H9 (cell line): Measurements from ENCODE around the gene ALDH1L1. TPM values are rescaled to one million over a fixed set of nuclear protein-coding genes. Genes with fewer than 3 reads are reported as not detected.

Experiments
- DNase-seq: peaks from one replicate; pipeline ENCODE4 v3.0.0-alpha.2; 2017
- H2AFZ ChIP-seq: one replicate; pipeline ENCODE4 v1.6.1; 2013; ENCODE audit warnings: mild to moderate bottlenecking, low read length, control low read depth, moderate library complexity
- H2AK5ac ChIP-seq: 2 replicates; pipeline ENCODE4 v1.6.1; 2013; ENCODE audit warnings: low read length, control low read depth, mixed read lengths; ENCODE audit not compliant: insufficient read length
- H2BK120ac ChIP-seq: one replicate; pipeline ENCODE4 v1.6.1; 2013; ENCODE audit warnings: low read depth, mild to moderate bottlenecking, low read length, control low read depth, inconsistent platforms; ENCODE audit not compliant: poor library complexity, severe bottlenecking
- H2BK12ac ChIP-seq: 2 replicates; pipeline ENCODE4 v1.6.1; 2013; ENCODE audit warnings: low read length, control low read depth, mixed read lengths, low read depth; ENCODE audit not compliant: insufficient read length
- H2BK15ac ChIP-seq: 2 replicates; pipeline ENCODE4 v1.6.1; 2013; ENCODE audit warnings: low read depth, low read length, control low read depth
- H2BK20ac ChIP-seq: one replicate; pipeline ENCODE4 v1.6.1; 2013; ENCODE audit warnings: low read depth, mild to moderate bottlenecking, low read length, control low read depth, inconsistent platforms; ENCODE audit not compliant: poor library complexity, severe bottlenecking
- H2BK5ac ChIP-seq: 2 replicates; pipeline ENCODE4 v1.6.1; 2013; ENCODE audit warnings: low read length, control low read depth, mixed read lengths; ENCODE audit not compliant: insufficient read length
- H3K14ac ChIP-seq: 2 replicates; pipeline ENCODE4 v1.6.1; 2013; ENCODE audit warnings: low read length, control low read depth; ENCODE audit not compliant: insufficient read depth
- H3K18ac ChIP-seq: 2 replicates; pipeline ENCODE4 v1.6.1; 2013; ENCODE audit warnings: low read depth, mild to moderate bottlenecking, mixed read lengths, low read length, control low read depth; ENCODE audit not compliant: insufficient read length
- H3K23ac ChIP-seq: 2 replicates; pipeline ENCODE4 v1.6.1; 2013; ENCODE audit warnings: low read length, control low read depth, mixed read lengths, low read depth; ENCODE audit not compliant: insufficient read length
- H3K23me2 ChIP-seq: 2 replicates; pipeline ENCODE4 v1.6.1; 2013; ENCODE audit warnings: low read depth, mild to moderate bottlenecking, mixed read lengths, low read length, control low read depth; ENCODE audit not compliant: insufficient read length, poor library complexity, severe bottlenecking
- H3K27ac ChIP-seq: 2 replicates; pipeline ENCODE4 v1.5.1; 2013; ENCODE audit warnings: low read length, control low read depth, mixed read lengths, low read depth; ENCODE audit not compliant: insufficient read length
- H3K27me3 ChIP-seq: 2 replicates; pipeline ENCODE4 v1.6.1; 2013; ENCODE audit warnings: low read length, control low read depth, inconsistent platforms; ENCODE audit not compliant: insufficient read depth
- H3K4ac ChIP-seq: 2 replicates; pipeline ENCODE4 v1.6.1; 2013; ENCODE audit warnings: low read depth, mild to moderate bottlenecking, control low read depth, inconsistent platforms, low read length, moderate library complexity
- H3K4me1 ChIP-seq: 2 replicates; pipeline ENCODE4 v1.6.1; 2013; ENCODE audit warnings: low read length, control low read depth, inconsistent platforms; ENCODE audit not compliant: insufficient read depth
- H3K4me2 ChIP-seq: 2 replicates; pipeline ENCODE4 v1.6.1; 2013; ENCODE audit warnings: low read length, control low read depth, mixed read lengths; ENCODE audit not compliant: insufficient read length, insufficient read depth
- H3K56ac ChIP-seq: 2 replicates; pipeline ENCODE4 v1.6.1; 2013; ENCODE audit warnings: low read depth, mild to moderate bottlenecking, mixed read lengths, low read length, control low read depth; ENCODE audit not compliant: insufficient read length
- H3K79me1 ChIP-seq: 2 replicates; pipeline ENCODE4 v1.6.1; 2013; ENCODE audit warnings: low read depth, mild to moderate bottlenecking, moderate library complexity, low read length, control low read depth, inconsistent platforms; ENCODE audit not compliant: insufficient read depth, poor library complexity, severe bottlenecking
- H3K79me2 ChIP-seq: 2 replicates; pipeline ENCODE4 v1.6.1; 2013; ENCODE audit warnings: low read length, control low read depth, inconsistent platforms; ENCODE audit not compliant: insufficient read depth
- H3K9ac ChIP-seq: 2 replicates; pipeline ENCODE4 v1.6.1; 2013; ENCODE audit warnings: low read length, control low read depth, mixed read lengths; ENCODE audit not compliant: insufficient read length; ENCODE audit errors: extremely low read depth
- H3K9me3 ChIP-seq: one replicate; pipeline ENCODE4 v1.6.1; 2013; ENCODE audit warnings: low read depth, low read length, inconsistent platforms; ENCODE audit not compliant: control insufficient read depth
- H3T11ph ChIP-seq: one replicate; pipeline ENCODE4 v1.6.1; 2013; ENCODE audit warnings: mild to moderate bottlenecking, low read length, control low read depth, inconsistent platforms
- H4K20me1 ChIP-seq: one replicate; pipeline ENCODE4 v1.6.1; 2013; ENCODE audit not compliant: control insufficient read depth, insufficient read length, insufficient read depth
- H4K5ac ChIP-seq: 2 replicates; pipeline ENCODE4 v1.6.1; 2013; ENCODE audit warnings: low read depth, mild to moderate bottlenecking, mixed read lengths, low read length, control low read depth; ENCODE audit not compliant: insufficient read length
- H4K8ac ChIP-seq: replicated peaks from 2 replicates; pipeline ENCODE4 v1.6.1; 2013; ENCODE audit warnings: low read length, control low read depth, mixed read lengths, low read depth; ENCODE audit not compliant: insufficient read length
- H4K91ac ChIP-seq: 2 replicates; pipeline ENCODE4 v1.6.1; 2013; ENCODE audit warnings: low read depth, mild to moderate bottlenecking, moderate library complexity, mixed read lengths, low read length, control low read depth; ENCODE audit not compliant: insufficient read length
- H3K27ac Mint-ChIP-seq, 3 experiments: 2 replicates in 2 of 3; 3 replicates in 1 of 3; pipeline ENCODE4 v1.8.0; 2020 to 2021; ENCODE audit warnings: mixed read lengths in 3 of 3, mild to moderate bottlenecking in 1 of 3, moderate library complexity in 1 of 3
- H3K27me3 Mint-ChIP-seq: 2 replicates; pipeline ENCODE4 v1.8.0; 2021; ENCODE audit warnings: low read depth, mild to moderate bottlenecking, moderate library complexity, mixed read lengths
- H3K36me3 Mint-ChIP-seq, 3 experiments: 2 replicates in 2 of 3; 3 replicates in 1 of 3; pipeline ENCODE4 v1.8.0; 2020 to 2021; ENCODE audit warnings: low read depth in 3 of 3, mixed read lengths in 3 of 3; ENCODE audit not compliant: insufficient read depth in 1 of 3
- H3K4me1 Mint-ChIP-seq, 2 experiments: 2 replicates each; pipeline ENCODE4 v1.8.0; 2020; ENCODE audit warnings: mixed read lengths in 2 of 2
- H3K4me3 Mint-ChIP-seq, 2 experiments: 2 replicates in 1 of 2; 3 replicates in 1 of 2; pipeline ENCODE4 v1.8.0; 2020 to 2021; ENCODE audit warnings: mild to moderate bottlenecking in 2 of 2, mixed read lengths in 2 of 2, moderate library complexity in 1 of 2
- H3K9me3 Mint-ChIP-seq, 2 experiments: 2 replicates in 1 of 2; 3 replicates in 1 of 2; pipeline ENCODE4 v1.8.0; 2020; ENCODE audit warnings: mild to moderate bottlenecking in 2 of 2, mixed read lengths in 2 of 2, moderate library complexity in 1 of 2
- WGBS: extraction: QIAGEN DNeasy Blood & Tissue Kit; methylation state at CpG from one replicate; pipeline ENCODE4 v1.1.7; 2013; ENCODE audit warnings: missing lambda C conversion rate, low lambda C conversion rate, mixed read lengths; ENCODE audit not compliant: insufficient read length; ENCODE audit errors: extremely low coverage; 5-methylcytosine and 5-hydroxymethylcytosine counted together
- total RNA-seq: library from RNA; stranded (reverse); gene quantifications from 2 replicates; pipeline ENCODE4 v1.2.1, GENCODE V29; 2021
- TF ChIP-seq, protein P1 (sequence below): fragments of 200-600 bp; sonication (generic); conservative IDR thresholded peaks from 3 replicates; pipeline ENCODE4 v1.8.0; 2021; ENCODE audit warnings: antibody characterized with exemption, mild to moderate bottlenecking

The ALDH1L1 gene
- total RNA-seq, 1 experiment from 2014 or later = 0.90 TPM

DNA sequence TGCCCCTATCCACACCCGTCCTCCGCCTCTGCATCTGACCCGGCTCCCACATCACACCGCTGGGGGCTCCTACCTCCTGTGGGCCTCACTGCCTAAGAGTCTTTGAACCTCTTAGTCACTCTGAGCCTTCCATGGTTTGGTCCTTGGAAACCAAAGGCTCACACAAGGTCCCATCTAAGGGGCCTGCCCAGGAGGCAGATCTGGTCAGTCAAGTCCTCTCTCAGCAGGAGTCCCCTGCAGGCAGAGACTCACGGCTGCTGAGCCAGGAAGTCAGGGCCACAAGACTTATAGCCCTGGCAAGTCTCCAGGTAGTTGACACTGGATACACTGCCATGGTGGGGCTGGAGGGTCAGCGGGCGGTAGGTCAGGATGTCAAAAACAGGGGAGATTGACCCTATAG is 31.2 kb upstream of the ALDH1L1 start:
- no peak for DNase-seq
- H2BK15ac ChIP-seq = no peak overlapping the region
- WGBS = no CpG with 5 or more reads among the region's 7 CpGs
- no peak overlapping the region for H3K4me2 ChIP-seq
- H3K27me3 ChIP-seq = no peaks in the 10 kb centered on the region; the same call in 1 of the 2 replicates
- H2BK120ac ChIP-seq = no peak overlapping the region
- peaks cover 8% of the 10 kb centered on the region for H3K23me2 ChIP-seq
- no peak overlapping the region for H3K27ac Mint-ChIP-seq
- H4K8ac ChIP-seq = no peak overlapping the region
- no peak overlapping the region for H2BK20ac ChIP-seq
- no peak overlapping the region for H2BK5ac ChIP-seq
- H3K9me3 Mint-ChIP-seq = peaks cover 2 to 3% of the 10 kb centered on the region in 2 experiments; a peak in 3 of 5 replicates
- H2AFZ ChIP-seq = no peak overlapping the region
- H3K4me1 Mint-ChIP-seq = peaks cover 17 to 18% of the 10 kb centered on the region in 2 experiments
- peaks cover 74% of the 10 kb centered on the region for H3K27me3 Mint-ChIP-seq
- H2BK12ac ChIP-seq = no peak overlapping the region
- no peak overlapping the region for H3K27ac ChIP-seq
- no peaks in the 10 kb centered on the region for H3K9me3 ChIP-seq
- H2AK5ac ChIP-seq = no peak overlapping the region
- no peak overlapping the region for H3K14ac ChIP-seq
- no peak overlapping the region for H3K9ac ChIP-seq
- H3K79me2 ChIP-seq = no peaks in the 10 kb centered on the region
- H4K91ac ChIP-seq = no peak overlapping the region
- H3K79me1 ChIP-seq = no peaks in the 10 kb centered on the region
- peaks cover 0 to 3% (median 0%) of the 10 kb centered on the region in 3 experiments; a peak in 2 of 7 replicates for H3K36me3 Mint-ChIP-seq
- no peak overlapping the region for H3T11ph ChIP-seq
- no peak overlapping the region for H3K23ac ChIP-seq
- TF ChIP-seq, protein P1, sequence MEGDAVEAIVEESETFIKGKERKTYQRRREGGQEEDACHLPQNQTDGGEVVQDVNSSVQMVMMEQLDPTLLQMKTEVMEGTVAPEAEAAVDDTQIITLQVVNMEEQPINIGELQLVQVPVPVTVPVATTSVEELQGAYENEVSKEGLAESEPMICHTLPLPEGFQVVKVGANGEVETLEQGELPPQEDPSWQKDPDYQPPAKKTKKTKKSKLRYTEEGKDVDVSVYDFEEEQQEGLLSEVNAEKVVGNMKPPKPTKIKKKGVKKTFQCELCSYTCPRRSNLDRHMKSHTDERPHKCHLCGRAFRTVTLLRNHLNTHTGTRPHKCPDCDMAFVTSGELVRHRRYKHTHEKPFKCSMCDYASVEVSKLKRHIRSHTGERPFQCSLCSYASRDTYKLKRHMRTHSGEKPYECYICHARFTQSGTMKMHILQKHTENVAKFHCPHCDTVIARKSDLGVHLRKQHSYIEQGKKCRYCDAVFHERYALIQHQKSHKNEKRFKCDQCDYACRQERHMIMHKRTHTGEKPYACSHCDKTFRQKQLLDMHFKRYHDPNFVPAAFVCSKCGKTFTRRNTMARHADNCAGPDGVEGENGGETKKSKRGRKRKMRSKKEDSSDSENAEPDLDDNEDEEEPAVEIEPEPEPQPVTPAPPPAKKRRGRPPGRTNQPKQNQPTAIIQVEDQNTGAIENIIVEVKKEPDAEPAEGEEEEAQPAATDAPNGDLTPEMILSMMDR = no peak
- no peaks in the 10 kb centered on the region for H4K20me1 ChIP-seq
- no peak overlapping the region for H4K5ac ChIP-seq
- H3K18ac ChIP-seq = no peak overlapping the region
- H3K4me3 Mint-ChIP-seq = peak overlapping the region; percentile 22 to 62; a peak in 2 of 5 replicates
- no peak overlapping the region for H3K4ac ChIP-seq
- no peaks in the 10 kb centered on the region; the same call in 1 of the 2 replicates for H3K4me1 ChIP-seq
- H3K56ac ChIP-seq = no peak overlapping the region
